ENCODE measurements around the gene GALNT2.
A peak's percentile ranks its signal among the peaks of the same experiment; 100 is the strongest.

The GALNT2 gene

DNA sequence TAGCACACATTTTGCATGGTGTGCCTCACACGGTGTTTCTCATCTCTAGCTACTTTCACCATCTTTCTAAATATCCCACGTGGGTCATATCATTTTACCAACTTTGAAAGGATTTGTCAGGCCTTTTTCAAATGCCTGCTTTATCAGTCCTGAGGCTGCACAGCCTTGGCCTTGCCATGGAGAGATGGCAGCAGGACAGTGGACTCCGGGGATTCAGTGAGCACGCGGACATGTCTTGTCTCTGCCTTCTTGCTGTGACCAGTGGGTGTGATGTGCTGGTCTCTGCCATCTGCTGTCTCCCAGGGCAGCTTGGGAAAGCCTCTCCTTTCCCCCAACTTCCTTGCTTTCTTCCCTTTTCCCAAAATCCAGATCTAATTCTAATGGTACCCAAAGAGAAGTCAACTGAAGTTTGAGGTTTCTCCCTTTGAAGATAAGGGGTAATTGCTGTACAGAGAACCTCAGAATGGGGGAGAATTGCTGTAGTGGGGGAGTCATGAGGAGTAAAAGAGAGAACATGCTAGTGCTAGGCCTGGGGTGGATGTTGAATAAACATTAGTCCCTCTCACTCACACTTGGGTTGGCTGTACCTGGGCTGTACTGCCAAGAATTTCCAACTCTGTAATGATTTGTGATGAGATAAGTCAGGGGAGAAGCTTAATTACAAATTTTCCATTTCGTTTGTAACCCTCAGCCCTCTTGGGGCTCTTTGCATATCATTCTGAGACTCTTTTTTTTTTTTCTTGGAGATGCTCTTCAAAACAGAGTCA lies 99.5 kb downstream of the GALNT2 start:
- H3K27ac ChIP-seq = no peak overlapping the region
- TF ChIP-seq, protein P1, sequence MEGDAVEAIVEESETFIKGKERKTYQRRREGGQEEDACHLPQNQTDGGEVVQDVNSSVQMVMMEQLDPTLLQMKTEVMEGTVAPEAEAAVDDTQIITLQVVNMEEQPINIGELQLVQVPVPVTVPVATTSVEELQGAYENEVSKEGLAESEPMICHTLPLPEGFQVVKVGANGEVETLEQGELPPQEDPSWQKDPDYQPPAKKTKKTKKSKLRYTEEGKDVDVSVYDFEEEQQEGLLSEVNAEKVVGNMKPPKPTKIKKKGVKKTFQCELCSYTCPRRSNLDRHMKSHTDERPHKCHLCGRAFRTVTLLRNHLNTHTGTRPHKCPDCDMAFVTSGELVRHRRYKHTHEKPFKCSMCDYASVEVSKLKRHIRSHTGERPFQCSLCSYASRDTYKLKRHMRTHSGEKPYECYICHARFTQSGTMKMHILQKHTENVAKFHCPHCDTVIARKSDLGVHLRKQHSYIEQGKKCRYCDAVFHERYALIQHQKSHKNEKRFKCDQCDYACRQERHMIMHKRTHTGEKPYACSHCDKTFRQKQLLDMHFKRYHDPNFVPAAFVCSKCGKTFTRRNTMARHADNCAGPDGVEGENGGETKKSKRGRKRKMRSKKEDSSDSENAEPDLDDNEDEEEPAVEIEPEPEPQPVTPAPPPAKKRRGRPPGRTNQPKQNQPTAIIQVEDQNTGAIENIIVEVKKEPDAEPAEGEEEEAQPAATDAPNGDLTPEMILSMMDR (IDR thresholded peaks at IDR 0.05) = no peak
- H3K4me3 ChIP-seq (ENCODE audit: low read depth, low read length) = no peak overlapping the region
- H2AFZ ChIP-seq = no peak overlapping the region
- peaks cover 15% of the 10 kb centered on the region for H3K79me2 ChIP-seq
- H3K36me3 ChIP-seq (ENCODE audit: control insufficient read depth, insufficient read depth, low read length) = no peaks in the 10 kb centered on the region
- no peaks in the 10 kb centered on the region for H3K27me3 ChIP-seq (ENCODE audit: control insufficient read depth, insufficient read depth, low read length)
- H3K9me3 ChIP-seq (ENCODE audit: control insufficient read depth, low read length) = no peaks in the 10 kb centered on the region
- H3K9ac ChIP-seq = no peak overlapping the region
- H3K4me2 ChIP-seq (ENCODE audit: low read length) = no peak overlapping the region
- no peaks in the 10 kb centered on the region for H3K4me1 ChIP-seq

DNA sequence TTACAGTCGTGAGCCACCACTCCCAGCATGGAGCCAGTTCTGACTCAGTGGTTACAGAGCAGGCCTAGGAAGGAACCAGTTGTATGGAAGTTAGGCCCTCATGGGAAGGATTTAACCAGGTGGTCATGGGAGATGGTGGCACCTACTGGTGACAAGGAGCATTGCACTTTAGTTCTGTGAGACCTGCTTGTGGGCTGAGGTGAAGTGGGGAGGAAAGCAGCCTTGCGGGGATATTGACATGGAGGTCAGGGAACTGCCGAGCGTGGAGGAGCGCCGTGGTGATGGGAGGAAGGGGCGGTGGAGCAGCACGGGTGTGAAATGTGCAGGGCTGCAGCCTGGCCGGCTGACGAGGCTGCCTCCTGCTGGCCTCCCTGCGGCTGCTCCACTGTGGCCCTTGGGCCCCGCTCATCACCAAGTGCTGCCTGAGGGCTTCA lies 100.4 kb downstream of the GALNT2 start:
- Histone ChIP-seq H3K9ac (no peak overlapping the region), H3K36me3 (ENCODE audit: control insufficient read depth, insufficient read depth, low read length) (no peaks in the 10 kb centered on the region), H3K4me1 (no peaks in the 10 kb centered on the region), H3K79me2 (peaks cover 15% of the 10 kb centered on the region), H2AFZ (no peak overlapping the region), H3K27me3 (ENCODE audit: control insufficient read depth, insufficient read depth, low read length) (no peaks in the 10 kb centered on the region), H3K9me3 (ENCODE audit: control insufficient read depth, low read length) (no peaks in the 10 kb centered on the region), H3K4me3 (ENCODE audit: low read depth, low read length) (no peak overlapping the region), H3K4me2 (ENCODE audit: low read length) (no peak overlapping the region), H3K27ac (no peak overlapping the region)
- TF ChIP-seq, protein P1 (IDR thresholded peaks at IDR 0.05) = peak; percentile 37

DNA sequence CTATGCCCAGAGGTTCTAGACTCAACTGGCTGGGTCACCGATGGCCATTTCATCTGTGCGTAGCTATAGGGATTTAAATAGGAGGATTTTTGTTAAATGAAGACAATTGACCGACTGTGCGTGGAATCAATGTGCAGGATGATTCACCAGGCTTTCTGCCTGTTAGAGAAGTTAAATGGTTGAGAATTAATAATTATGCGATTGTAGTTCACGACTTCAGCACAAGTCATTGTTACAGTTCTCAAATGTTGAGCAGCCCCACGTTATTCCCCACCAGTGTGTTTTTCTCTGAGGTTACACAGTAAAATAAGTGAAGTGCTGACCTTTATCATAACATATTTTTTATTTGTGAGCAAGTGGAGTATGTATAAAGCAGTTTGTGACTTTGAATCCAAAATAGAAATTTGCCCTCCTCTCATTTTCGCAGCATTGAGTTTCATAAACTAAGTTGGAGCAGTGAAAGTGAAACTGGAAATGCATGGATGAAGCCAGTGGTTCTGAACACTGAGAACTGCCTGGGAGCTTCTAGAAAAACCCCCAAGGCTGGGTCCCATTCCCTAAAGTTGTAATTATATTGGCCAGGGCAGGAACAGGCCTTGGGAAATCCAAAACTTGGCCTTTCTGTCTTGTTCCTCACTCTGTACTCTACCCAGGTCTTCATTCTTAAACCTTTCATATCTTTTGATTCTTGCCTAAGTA lies 102.6 kb downstream of the GALNT2 start:
- Histone ChIP-seq H3K27me3 (ENCODE audit: control insufficient read depth, insufficient read depth, low read length) (no peaks in the 10 kb centered on the region), H3K36me3 (ENCODE audit: control insufficient read depth, insufficient read depth, low read length) (no peaks in the 10 kb centered on the region), H3K27ac (no peak overlapping the region), H3K4me2 (ENCODE audit: low read length) (no peak overlapping the region), H2AFZ (no peak overlapping the region), H3K79me2 (peaks cover 6% of the 10 kb centered on the region), H3K9me3 (ENCODE audit: control insufficient read depth, low read length) (no peaks in the 10 kb centered on the region), H3K4me3 (ENCODE audit: low read depth, low read length) (no peak overlapping the region), H3K4me1 (no peaks in the 10 kb centered on the region), H3K9ac (no peak overlapping the region)
- TF ChIP-seq, protein P1 (IDR thresholded peaks at IDR 0.05) = no peak

DNA sequence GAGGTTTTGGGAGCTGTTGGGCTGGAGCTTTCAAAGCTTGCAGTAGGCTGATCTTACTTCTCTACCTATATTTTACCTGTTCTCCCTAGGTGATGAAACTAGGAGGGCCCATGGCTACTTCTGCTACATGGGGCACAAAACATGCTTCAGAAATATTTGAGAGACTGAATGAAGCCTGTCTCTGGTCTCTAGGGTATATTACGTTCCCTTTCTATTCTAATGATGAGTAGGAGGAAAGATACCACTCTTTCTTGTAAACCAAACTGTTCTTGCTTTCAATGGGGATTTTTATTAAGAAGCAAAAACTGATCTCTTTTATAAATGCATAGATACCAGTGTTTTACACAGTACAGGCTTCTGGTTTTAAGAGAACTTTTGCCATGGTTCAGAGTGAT lies 103.1 kb downstream of the GALNT2 start:
- no peak overlapping the region for H3K4me2 ChIP-seq (ENCODE audit: low read length)
- TF ChIP-seq, protein P1 (IDR thresholded peaks at IDR 0.05) = no peak
- no peaks in the 10 kb centered on the region for H3K27me3 ChIP-seq (ENCODE audit: control insufficient read depth, insufficient read depth, low read length)
- peaks cover 6% of the 10 kb centered on the region for H3K79me2 ChIP-seq
- H3K4me1 ChIP-seq = no peaks in the 10 kb centered on the region
- H3K4me3 ChIP-seq (ENCODE audit: low read depth, low read length) = no peak overlapping the region
- no peaks in the 10 kb centered on the region for H3K9me3 ChIP-seq (ENCODE audit: control insufficient read depth, low read length)
- no peak overlapping the region for H2AFZ ChIP-seq
- H3K36me3 ChIP-seq (ENCODE audit: control insufficient read depth, insufficient read depth, low read length) = no peaks in the 10 kb centered on the region
- no peak overlapping the region for H3K9ac ChIP-seq
- no peak overlapping the region for H3K27ac ChIP-seq

Measured in parathyroid adenoma (tissue), 2 donors.